Myocyte (in vitro differentiated cells): ENCODE results near the gene SETBP1. TPM values are rescaled to one million over a fixed set of nuclear protein-coding genes. Genes with fewer than 3 reads are reported as not detected.

ENCODE experiments used
- DNase-seq: peaks from one replicate; pipeline ENCODE4 v3.0.0-alpha.2; 2012; ENCODE audit warnings: low read depth
- total RNA-seq: library from RNA; depleted of rRNA; stranded (reverse); fragments of >200 nt; gene quantifications from 2 replicates; pipeline ENCODE4 v1.2.3, GENCODE V29; 2014

SETBP1 gene
- total RNA-seq, 1 donor from 2014 or later, result 3.3 TPM

GRCh38 chr18:44730803-44731529 lies 50.3 kb downstream of the SETBP1 start:
- DNase-seq, result no peak

DNA sequence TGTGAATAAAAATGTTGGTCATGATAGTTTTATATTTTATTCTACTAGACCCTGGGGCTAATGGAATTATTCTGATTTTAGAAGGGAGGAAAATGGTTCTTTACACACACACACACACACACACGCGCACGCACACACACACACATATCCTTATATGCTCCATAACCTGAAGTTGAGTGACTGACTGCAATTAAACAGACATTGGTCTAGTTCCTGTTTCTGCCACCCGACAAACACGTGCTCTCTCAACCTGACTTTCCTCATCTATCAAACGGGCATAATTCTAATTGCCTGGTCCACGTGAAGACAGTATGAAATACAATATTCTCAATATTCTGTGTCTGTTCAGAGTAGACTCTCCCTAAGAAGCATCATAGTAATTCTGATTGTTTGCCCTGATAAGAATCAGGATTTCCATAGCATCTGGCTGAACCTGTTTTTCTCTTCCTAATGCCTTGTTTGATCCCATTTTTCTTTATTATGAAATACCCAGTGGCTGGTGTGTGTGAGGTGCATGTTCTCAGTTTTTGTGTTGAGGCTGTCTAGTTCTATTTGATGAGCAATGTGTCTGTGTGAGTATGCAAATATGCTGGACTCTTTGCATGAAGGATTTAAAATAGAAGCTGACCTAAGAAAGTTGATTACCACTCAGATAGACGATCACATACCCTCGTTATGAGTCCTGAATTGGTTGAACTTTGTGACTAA lies 51.0 kb downstream of the SETBP1 start:
- no peak for DNase-seq

- no peak for DNase-seq
These were observed 51.5 kb downstream of the SETBP1 start for GRCh38 chr18:44732238-44732563.

GRCh38 chr18:44732599-44732998 lies 51.9 kb downstream of the SETBP1 start:
- DNase-seq, result peak; percentile 15

DNA sequence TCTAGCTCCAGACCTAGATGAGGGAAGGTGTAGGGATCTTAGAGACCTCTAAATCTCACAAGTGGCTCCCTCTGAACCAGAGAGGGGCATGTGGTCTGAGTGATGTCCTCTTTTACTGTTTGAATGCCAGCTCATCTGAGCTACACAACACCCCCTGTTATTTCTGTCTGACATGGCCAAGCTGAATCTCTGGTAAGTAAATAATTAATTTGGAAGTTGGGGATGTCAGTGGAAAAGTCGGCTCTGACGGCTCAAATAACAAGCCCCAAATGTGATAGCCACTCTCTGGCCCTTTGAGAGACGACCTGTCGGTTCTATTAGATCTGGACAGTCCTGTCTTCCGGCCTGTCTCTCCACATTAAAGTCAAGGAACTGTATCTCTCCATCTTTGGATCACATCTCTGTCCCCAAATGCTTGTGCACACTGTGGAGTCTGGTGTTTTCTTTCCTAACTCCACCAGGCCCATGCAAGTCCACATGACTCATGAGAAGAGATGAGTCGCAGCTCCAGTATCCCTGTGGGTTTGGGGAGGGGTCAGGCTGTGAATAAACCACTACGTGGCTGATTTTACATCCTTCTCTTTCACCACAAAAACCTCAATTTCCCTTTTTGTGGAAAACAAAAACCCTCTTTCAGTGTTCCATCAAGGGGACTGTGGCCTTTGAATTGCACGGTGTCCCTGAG lies 52.5 kb downstream of the SETBP1 start:
- peak; percentile 86 for DNase-seq

DNA sequence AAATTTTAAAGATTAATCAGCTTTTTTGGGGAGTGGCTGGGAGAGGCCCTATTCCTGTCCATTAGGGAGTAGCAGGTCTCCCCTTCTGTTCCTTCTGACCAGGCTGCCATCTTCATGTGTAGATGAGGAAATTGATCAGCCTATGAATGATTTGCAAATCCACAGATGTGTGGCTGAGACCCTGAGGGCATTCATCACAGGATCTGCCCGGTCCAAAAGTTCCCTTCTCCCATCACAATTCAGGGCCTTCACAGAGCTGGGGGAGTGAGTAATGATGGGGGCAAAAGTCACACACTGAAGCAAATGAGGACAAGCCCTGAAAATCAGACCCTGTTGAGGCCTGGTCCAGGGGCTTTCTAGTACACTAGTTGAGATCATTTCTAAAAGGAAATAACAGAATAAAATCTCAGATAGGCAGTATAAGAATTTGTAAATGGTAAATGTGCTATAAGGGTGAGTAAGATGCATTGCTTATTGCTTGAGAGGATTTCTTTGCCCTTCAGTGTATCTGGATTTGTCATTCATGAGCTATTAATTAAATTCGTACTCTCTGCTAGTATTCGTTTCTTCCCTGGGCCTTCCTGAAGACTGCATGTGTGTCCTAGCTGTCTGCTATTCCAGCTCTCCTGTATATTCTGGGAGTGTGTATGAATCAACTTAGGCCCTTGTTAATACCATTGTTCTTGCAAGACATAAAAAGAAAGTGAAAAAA lies 53.2 kb downstream of the SETBP1 start:
- DNase-seq, result no peak

- DNase-seq, result no peak
These were observed 54.4 kb downstream of the SETBP1 start for GRCh38 chr18:44735096-44735495.

DNA sequence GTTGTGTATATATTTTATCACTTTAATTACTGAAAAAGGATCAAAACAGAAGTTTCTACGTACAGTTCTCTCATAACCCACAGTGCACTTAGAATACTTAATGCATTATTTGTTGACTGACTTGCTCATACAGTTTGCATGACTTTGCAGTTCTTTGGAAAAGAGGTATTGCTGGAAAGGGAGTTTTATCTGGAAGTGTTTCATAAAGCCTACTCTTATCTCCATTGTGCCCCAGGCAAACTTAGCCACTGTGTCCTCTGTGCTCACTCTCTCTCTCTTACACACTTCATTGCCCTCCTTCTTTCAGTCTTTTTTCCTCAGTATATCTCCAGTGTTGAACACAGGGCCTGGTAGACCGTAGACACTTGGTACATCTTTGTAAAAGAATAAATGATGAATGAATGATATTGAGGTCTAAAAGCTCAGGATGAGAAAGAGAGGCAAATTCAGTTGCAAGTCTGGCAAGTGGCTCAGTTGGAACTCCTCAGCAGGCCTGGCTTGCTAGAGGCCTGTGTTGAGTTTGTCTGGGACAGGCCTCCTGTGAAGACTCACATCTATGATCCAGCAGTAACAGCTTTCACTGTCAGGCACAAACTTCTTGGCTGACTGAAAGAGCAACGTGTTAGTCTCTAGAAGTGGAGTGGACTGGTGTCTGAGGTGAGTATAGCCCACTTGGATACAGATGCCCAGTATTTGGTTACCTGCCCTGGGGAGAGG lies 56.1 kb downstream of the SETBP1 start:
- no peak for DNase-seq

DNA sequence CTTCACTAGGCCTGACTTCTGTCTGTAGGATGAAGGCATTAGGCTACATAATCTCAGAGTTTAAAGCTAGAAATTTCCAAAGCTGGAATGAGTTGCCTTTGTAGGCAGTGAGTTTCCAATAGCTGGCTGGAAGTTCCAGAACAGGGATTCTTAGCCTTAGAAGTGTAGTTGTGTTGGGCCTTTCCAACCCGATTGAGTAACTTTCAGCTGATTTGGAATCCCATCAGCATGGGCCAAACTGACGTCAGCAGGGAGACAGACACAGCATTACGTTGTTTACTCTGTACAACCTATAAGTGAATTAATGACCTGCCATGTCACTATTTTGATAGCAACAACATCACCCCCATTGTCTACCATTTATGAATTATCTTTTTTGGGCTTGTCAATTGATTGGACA lies 56.9 kb downstream of the SETBP1 start:
- DNase-seq, result no peak

DNA sequence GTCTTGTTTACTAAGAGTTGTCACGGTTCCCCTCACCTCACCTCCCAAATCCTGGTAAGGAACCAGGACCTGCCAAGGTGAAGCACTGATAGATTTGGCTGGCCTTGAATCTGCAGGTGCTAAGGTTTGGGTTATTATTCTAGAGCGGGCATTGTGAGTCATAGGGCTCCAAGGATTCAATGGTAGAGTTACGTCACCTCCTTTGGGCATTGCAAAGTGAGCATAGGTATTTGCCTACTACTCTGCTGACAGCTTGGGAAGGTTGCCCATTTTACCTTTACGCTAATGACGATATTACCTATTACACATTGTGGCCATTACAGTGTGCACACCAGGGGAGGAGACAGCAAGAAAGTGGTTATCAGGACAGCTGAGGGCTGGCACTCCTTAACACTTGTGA lies 59.3 kb downstream of the SETBP1 start:
- no peak for DNase-seq

DNA sequence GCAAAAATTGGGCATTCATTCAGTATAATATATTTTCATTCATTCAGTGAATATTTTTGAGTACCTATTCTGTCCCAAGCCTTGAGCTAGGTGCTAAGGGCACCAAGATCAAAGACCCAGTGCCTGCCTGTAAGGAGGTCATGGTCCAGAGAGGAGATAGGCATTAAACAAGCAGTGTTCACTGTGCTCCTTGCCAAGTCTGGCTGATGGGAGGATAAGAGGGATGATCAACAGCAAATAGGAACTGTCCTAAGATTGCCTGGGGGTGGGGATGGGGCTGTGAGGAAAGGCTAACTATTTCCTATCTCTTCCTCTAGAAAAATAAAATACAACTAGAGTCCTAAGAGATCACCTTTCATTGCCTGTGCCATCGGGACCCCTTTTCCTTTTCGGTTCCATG lies 60.4 kb downstream of the SETBP1 start:
- no peak for DNase-seq

- no peak for DNase-seq
These were observed 60.8 kb downstream of the SETBP1 start for GRCh38 chr18:44741511-44741910.

DNA sequence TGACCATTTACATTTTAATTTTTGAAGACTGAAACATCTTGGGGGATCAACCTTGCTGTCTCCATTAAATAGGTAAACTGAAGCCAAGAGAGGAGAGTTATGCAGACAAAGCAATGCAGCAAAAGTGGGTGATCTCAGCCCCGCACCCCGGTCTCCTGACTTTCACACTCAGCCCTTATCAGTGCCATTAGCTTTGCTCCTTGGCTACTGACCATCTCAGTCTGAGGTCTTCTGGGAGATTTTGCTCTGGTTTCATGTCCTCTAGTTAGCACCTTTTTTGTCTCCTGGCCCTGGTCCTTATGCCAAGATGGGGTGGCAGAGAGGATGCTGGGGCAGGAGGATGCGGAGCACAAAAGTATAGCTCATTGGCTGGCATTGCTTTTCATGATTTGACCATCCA lies 61.4 kb downstream of the SETBP1 start:
- no peak for DNase-seq

DNA sequence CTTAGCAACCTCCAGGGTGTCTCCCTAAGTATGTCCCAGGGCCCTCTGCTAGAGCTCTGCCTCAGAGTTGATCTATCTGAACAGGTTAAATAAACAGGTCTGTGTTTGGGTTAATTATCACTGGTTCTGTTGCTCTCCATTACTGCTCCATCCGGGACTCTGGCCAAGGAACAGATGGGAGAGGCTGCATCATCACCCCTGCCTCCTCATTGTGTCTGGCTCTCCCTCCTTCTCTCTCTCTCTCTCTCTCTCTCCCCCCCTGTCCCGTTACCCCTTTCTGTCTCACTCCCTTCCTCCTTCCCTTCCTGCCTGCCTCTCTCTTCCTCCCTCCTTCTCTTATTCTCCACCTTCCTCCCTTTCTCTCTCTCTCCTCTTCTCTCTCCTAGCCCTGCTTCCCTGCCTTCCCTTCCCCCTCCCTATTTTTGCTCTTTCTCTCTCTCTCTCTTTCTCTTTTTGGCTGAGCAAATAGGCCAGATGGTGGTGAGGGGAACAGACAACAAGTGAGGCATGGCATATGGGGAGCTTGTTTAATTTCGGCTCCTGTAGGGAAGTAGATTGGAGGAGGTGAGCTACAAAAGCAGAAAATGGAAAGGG lies 62.1 kb downstream of the SETBP1 start:
- peak; percentile 45 for DNase-seq

- no peak for DNase-seq
These were observed 62.9 kb downstream of the SETBP1 start for GRCh38 chr18:44743631-44744030.

- no peak for DNase-seq
These were observed 63.8 kb downstream of the SETBP1 start for GRCh38 chr18:44744161-44745121.

DNA sequence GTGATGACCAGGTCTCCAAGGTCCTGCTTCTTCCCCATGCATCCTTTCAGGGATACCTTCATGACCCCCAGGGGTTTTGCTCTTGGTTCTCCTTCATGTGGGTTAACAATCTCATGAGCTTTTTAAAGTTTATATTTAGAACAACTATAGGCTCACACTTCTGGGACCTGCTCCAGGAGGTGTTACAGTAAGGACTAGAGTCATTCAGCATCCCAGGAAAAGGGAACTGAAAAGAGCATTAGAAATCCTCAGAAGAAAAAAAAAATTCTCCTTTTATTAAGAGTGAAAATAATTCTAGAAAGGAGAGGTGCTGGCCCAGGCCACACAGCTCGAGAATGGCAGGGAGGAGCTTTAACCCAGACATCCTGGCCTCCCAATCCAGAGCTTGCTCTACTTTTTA lies 66.5 kb downstream of the SETBP1 start:
- DNase-seq, result no peak

GRCh38 chr18:44748582-44748981 lies 67.9 kb downstream of the SETBP1 start:
- DNase-seq, result no peak

GRCh38 chr18:44750774-44751173 lies 70.1 kb downstream of the SETBP1 start:
- peak; percentile 6 for DNase-seq

GRCh38 chr18:44754567-44754966 lies 73.9 kb downstream of the SETBP1 start:
- DNase-seq, result no peak
